HG03460 (cell line): Measurements from ENCODE around the gene ATF4.
A peak's percentile ranks its signal among the peaks of the same experiment; 100 is the strongest.

Experiments
- ATAC-seq: cut with Tn5 transposase; IDR thresholded peaks from one replicate; pipeline ENCODE4 v1.9.1; 2021; ENCODE audit not compliant: unreplicated experiment

The ATF4 gene

DNA sequence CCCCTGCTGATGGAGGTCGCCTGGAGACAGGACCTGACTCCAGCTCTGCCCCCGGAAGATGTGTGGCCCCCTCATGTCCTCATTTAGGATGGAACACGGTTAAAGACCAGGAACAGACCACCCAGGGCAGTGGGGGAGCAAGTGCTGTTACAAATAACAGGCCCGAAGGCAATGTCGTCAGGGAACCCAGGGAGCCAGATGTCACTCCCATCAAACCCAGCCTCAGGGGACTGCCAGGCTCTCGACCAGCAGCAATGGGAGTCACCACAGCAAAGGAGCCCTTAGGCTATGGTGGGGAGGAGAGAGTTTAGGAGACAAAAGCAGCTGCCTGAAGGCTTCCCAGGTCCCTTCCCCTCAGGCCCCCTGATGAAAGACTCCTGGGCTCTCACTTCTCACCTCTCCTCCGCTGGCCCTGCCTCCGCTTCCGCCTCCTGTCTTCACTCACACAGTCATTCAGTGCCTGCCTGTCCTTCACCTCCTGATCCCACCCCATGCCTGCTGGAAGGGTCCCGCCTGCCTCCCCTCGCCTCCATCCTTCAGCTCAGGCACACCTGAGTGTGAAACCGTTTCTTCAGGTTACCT lies 7.8 kb downstream of the ATF4 start:
- ATAC-seq = no peak

DNA sequence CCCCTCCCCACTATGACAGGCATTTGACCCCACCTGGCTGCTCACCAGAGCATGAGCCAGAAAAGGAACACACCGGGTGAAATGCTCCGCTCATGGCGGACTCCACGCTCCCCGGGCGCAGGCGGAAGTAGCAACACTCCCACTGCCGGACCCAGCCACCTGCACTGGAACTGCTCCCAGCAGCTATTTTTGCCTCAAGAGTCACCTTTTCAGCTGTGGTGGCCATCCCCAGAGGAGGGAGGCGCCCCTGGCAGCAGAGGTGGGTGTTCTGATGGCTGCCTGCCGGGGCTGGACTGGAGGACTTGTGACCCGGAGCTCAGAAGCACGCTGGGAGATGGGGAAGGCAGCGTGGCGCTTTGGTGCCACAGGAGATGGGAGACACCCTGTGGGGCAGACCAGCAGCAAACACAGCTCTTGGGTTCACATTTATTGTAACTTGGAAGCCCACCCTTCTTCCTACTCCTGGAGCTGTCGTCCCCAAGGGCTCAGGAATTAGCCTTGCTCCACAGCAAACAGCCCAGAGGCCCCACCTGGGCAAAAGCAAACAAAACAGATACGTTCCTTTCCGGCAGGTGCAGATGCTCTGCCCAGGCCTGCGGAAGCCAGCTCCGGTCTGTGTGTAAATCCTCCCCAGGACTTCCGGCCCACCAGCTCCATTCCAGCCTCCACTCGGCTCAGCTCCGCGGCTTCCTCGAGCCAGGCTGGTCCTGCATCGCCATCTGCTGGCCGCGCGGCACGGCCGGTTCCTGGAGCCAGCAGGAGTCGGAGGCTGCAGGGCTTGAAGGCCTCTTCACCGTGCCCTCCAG lies 8.5 kb downstream of the ATF4 start:
- no peak for ATAC-seq

DNA sequence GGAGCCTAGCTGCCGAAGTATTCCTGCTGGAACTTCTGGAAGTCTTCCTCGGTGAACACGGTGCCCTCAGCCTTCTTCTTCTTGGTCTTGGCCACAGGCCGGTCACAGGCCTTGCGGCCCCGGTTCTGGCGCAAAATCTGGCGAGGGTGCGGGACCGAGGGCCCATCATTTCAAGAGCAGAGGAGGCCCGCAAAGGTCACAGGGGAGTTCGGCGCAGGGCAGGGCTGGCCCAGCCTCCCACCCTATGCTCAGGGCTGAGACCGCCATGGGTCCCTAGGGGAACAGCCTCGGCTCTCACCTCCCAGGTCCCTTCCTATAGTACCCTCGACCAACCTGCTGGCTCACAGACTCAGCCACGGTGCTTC lies 9.1 kb downstream of the ATF4 start:
- ATAC-seq = no peak

DNA sequence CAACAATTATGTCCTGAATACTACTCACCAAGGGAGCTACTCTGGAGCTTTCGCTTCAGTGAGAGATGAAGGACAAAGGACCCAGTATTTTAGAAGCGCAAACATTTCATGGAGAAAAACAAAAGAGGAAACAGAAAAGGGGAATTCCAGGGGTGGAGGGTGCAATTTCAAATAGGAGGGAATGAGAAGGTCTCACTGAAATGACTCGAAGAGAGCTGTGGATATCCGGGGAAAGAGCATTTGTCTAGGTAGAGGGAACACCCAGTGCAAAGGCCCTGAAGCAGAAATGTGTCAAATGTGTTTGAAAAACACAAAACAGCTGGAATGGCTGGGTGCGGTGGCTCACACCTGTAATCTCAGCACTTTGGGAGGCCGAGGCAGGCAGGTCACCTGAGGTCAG lies 9.8 kb downstream of the ATF4 start:
- ATAC-seq = no peak

DNA sequence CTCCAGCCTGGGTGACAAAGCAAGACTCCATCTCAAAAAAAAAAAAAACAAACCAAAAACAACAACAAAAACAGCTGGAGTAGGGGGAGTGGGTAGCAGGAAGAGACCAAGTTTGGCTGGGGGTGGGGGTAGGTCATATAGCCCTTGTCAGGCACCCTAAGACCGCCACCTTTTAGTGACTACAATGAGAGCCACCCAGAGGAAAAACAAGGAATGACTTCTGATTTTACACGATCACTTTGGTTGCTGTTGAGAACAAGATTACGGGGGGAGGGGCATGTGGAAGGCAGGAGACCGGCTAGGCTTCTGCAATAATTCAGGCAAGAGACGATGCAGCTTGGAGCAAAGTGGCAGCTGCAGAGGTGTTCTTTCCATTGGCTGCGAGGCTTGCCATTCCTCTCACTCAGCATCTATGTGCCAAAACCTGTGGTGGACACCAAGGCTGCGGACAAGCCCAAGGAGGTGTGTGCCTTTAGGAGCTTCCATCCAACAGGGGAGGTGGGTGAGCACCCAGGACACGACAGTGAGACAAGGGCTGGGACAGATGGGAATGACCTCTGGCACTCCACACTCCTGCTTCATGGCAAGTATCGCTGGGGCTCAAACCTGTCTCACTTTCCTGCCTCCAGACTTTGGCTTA lies 10.4 kb downstream of the ATF4 start:
- no peak for ATAC-seq

DNA sequence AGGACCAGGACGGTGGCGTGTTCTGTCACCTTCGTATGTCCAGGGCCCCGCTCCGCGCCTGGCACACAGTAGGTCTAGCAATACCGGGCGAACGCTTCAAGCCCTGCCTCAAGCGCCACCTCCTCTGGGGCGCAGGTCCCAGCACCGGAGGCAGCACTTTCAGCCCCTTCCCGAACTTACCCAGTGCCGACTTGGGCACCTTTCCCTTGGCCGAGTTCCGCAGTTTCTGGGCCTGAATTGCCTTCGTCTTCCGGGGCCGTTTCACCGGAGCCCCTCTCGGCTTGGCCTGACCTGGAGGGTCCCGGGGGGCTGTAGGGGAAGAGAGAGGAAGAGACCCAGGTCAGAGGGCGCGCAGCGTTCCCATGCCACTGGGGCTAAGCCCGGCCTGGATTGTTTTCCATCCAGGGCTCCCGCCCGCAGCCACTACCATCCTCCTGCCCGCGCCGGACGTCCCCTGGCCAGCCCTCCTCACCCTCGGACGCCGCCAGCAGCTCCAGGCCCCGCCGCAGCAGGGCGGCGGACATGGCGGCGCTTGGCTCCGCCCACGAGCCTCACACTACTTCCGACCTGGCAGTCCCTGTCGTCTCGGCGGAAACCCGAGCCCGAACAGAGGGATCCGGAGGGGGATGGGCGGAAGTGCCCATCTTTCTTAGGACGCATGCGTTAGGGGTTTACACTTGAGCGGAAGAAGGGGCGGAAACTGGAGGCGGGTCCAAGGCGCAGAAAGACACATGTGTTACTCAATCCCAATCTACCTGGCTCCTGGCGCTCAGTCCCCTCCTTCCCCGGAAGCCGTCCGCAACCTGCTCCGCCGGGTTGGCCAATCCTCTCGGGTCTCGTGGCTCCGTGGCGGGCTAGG lies 12.1 kb downstream of the ATF4 start, which contains the start of gene RPS19BP1:
RPS19BP1 (minus strand) TSS at position 534 of the 859 bp plus-strand sequence; CDS start at position 524, 10 bp downstream.
- peak; percentile 78 for ATAC-seq

DNA sequence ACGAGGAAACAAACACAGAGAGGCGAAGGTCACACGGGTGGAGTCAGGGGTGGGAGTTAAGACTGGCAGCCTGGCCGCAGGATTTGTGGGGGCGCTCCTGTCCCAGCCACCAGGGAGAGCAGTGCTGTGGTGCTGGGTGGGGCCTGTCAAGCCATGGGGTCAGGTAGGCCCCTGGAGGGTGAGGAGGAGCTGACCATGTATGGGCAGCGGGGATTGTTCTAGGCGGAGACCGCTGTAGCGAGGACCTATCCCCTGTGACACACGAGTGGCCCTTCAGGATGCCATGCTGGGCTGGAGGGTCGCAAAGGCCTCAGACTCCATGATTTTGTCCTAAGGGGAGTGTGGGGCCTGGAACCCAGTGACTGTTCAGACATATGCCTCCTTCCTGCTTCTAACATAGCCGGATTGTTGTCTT lies 13.7 kb downstream of the ATF4 start:
- ATAC-seq = no peak

DNA sequence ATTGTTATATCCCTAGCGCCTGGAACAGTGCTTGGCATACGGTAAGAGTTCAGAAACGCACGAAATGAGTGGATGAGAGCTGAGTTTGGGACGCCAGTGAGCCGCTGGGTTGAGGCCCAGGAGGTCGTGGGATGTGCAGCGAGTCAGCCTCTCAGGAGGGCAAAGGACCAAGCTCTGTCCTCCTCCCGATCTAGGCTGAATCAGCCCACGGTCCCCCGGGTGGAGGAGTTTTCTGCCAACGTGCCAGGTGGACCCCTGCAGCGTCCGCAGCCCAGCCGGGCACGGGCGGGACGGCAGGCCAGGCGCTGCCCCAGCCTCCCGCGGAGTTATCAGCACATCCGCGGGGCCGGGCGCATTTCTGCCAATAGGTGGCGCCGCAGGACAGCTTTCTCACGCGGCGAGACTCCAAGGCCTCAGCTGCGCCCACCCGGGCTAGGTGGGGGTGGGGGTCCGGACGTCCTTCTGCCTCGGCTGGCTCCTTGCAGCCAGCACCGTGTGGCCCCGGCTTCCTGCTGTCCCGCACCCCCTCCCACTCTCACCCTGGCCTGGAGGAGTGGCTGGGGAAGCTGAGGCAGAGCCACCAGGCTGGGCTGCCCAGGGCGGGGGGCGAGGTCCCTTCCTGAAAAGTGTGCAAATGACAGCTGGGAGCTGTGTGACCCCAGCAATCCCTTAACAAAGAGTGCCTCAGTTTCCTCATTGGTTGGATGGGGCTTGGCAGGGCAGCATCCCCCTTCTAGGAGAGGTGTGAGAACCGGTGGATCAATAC lies 14.4 kb downstream of the ATF4 start:
- no peak for ATAC-seq

DNA sequence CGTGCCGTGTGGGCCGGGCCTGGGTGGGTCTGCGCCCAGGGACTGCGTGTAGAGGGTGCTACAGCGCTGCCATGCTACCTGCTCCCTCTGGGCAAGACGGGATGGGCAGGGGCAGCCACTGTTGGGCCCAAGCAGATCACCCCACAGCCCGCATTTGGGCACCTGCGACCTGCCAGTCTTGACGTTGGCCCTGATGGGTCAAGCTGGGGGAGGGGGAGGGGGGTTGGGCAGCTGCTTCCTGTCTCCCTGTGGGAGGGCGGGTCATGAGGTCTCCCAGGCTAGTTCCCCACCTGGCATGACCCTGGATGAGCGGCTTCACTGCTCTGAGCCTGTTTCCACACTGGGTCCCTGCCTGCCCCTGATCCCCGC lies 15.0 kb downstream of the ATF4 start:
- no peak for ATAC-seq

DNA sequence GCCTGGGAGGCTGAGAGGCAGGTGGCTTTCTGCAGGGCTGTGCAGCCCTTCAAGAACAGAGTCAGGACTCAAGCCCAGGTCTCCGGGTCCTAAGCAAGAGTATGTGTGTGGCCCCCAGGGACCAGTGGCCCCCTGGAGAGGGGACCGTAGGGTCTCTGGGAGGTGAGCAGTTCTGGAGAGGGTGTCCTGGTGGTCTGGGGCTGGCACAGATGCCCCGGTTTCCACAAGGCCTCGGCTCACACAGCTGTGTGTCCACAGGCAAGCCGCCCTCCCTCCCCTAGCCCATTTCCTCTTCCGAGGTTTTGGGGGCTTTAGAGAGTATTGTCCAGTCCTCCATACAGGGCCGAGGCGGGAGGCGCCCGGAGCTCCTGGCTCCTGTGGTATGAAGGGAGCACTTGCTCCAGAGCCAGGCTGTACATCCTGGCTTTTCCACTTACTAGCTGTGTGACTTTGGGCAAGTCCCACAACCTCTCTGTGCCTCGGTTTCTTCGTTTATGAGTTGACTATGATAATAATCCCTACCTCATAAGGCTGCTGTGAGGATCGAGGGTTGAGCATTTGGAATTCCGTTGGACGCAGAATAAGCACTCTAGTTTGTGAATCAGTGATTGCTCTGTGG lies 15.6 kb downstream of the ATF4 start:
- ATAC-seq = no peak

DNA sequence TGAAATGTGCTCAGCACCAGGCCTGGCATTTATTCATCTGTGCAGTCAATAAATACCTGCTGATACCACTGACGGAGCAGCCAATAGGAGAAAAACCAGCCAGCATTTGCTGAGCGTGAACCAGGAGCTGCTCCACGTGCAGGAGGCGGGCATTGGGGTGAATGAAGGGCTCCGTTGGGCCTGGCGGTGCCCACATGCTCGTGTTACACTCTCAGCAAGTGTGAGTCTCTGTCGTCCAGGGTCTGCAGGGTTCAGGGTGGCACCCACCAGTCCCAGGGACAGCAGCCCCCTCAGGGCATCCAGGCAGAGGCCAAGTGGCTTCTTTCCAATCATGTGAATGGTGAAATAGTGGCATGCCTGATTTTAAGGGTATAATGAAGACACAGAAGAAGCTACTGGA lies 16.3 kb downstream of the ATF4 start:
- no peak for ATAC-seq

DNA sequence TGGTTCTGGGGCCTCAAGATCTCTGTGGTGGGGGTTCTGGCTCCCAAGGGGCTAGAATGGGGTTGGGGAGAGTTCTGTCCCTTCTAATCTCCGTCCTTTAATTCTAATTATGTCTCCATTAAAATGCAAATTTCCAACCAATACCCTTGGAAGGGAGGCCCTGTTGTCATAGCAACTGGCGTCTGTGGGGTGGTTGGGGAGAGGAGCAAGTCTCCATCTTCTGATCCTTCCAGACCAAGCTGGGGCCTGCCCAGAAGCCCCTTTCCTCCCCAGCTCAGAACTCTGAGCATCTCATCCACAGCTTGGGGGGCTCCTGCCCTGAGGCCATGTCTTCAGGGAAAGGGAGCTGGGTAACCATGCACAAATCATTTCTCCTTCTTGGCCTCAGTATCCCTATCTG lies 17.6 kb downstream of the ATF4 start:
- no peak for ATAC-seq

DNA sequence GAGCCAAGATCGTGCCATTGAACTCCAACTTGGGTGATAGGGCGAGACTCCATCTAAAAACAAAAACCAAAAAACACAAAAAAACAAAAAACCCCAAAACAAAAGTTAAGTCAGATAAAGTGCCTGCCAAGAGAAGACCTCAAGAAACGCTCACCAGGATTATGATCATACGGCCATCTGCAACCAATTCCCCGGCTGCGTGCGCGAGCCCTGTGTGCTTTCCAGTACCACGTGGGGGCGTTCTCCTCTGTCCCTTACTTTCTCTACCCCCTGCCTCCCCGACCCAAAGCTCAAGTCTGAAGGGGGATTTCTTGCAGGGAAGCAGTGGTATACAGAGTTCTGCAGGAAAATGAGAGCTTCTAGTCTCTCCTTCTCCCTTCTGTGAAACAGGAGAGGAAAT lies 22.7 kb downstream of the ATF4 start:
- ATAC-seq = no peak

DNA sequence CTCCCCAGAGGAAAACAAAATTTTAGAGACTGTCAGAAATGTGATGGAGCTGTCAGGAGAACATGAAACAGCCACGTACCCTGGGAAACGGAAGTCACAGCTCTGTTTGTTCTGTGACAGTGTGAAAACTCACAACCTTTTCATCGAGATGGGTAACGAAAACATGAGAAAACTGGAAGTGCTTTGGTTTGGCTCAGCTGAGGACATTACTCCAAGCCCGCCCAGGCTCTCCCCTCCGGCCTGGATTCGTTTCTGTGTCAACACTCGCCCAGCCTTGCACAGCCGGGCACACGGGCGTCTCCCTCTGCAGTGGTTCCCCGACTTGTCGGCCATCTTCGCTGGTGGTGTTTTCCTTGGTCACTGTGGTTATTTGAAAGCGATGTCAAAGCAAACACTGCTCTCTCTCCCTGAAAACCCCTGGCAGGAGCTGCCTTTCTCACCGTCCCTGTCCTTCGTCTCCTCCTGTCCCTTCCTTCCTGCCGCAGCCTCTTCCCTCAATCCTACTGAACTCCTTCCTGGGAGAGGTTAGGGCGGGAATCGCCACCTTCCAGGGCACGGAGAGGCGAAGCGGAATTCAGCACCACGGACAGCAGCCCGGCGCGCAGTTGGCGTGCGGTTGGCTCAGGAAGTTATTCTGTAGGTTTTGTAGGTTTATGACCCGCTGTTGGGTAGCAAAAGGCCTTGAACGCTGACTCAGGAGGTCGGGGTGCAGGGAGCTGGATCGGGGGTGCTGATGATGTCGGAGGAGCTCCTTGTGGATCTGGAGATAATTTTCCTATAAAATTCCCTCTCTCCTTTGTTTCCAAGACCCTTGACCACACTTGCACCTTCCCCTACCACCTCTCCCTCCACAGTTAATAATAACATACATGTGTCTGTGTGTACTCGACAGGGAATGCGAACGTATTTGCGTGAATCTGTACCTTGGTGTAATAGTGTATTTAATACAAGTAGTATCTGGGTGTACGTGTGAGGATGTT lies 25.3 kb downstream of the ATF4 start:
- no peak for ATAC-seq

DNA sequence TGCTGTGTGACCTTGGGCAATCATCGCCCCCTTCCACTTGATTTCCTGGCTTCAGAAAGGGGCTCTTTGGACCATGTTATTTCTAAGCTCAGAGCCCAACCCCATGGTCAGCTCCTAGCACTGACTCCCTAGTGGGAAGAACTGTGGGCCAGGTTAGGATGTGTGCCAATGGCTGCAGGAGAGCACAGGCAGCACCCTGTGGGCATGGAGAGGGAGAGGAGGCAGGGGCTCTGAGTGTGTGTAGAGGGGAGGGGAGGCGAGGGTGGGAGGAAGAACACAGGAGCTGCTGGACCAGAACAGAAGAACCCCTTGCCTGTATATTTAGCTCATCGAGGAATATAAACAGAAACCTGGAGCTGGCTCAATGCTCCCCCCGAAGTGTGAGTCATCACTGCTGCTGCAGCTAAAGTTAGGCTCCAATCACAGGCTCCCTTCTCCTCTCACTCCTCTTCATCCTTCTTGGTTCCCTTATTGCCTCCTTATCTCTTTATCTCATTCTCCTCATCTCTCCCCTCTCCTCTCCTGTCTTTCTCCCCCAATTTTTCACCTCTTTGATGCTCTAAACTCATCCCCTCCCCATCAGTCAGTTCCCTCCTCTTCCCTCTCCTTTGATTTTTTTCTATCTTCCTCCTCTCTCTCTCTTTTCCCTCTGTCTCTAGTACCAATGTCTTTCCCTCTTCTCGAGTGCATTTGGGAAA lies 26.7 kb downstream of the ATF4 start:
- no peak for ATAC-seq

DNA sequence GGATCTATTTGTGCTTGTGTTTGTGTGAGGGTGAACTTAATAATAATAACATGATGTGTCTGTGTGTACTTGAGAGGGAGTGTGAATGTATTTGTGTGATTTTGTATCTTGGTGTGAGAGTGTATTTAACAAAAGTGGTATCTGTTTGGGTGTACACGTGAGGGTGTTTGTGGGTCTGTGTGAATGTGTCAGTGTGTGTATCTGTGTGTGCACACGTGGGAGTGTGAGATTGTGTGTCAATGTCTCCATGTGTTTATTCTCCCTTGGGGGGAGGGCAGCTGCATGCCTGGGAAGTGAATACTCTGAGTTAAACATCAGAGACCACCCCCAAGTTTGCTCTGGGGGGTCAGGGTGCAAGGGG lies 27.2 kb downstream of the ATF4 start:
- no peak for ATAC-seq

DNA sequence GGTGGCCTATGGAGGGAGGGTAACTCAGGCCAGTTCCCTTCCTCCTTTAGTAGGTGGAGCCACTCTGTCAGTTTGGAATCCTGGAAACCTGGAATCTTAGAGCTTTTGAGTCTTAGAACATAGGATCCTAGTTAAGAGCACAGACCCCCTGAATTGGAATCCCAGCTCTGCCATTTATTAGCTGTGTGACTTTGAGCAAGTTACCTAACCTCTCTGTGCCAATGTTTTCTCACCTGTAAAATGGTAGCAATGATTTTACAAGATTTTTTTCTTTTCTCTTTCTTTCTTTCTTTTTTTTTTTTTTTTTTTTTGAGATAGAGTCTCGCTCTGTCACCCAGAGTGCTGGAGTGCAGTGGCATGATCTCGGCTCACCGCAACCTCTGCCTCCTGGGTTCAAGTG lies 33.1 kb downstream of the ATF4 start:
- ATAC-seq = no peak

DNA sequence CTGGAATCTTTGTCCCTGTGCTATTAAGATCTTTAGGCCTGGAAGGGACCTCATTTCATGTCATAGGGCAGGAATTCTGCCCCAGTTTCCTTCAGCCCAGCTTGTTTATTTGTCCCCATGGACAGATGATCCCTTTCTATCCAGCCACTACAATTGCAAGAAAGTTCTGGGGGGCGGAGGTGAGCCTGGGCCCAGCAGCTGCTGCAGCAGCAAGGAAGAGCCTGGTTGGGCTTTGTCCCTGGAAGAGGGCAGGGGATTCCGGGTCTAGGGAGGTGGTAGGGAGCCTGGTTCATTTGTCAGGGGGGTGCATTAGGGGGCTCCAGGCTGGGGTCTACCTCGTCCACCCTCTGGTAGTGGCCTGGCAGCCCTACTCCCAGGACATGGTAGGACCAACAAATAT lies 33.8 kb downstream of the ATF4 start:
- ATAC-seq = no peak
